Measurements from ENCODE around the gene PACRG.

DNA sequence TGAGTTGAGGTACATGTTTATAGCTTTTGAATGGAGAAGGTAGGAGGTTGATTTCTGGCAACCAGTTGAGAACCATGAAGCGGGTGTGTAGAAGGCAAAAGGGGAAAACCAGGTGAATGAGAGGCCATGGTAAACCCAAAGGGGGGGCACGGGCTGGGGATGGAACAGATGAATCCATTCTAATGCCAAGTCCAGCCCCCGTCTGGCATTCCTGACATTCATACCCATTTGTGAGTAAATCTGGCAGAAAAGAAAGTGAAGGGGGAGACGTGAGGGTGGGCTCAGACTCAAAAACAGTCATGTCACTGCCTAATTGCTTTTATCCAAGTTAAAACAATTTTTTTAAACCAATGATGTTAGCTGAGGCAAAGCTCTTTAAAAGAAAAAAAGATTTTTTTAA lies 513.9 kb downstream of the PACRG start:
- TF ChIP-seq POLR2AphosphoS5 (IDR thresholded peaks at IDR 0.05; ENCODE audit: low read depth, low read length) = no peak
- TF ChIP-seq FOXP2 (optimal IDR thresholded peaks at IDR 0.05; ENCODE audit: borderline replicate concordance, extremely low read depth, extremely low read length, insufficient read depth) = no peak
- no peak for TF ChIP-seq TAF1 (IDR thresholded peaks at IDR 0.05; ENCODE audit: borderline replicate concordance, insufficient read depth, low read length)
